IPS-20b (cell line): Measurements from ENCODE around the gene PIGR.
A peak's percentile ranks its signal among the peaks of the same experiment; 100 is the strongest.

ENCODE experiments used
- H3K27ac ChIP-seq: one replicate; pipeline ENCODE4 v1.5.1; 2013; ENCODE audit warnings: low read length
- H3K27me3 ChIP-seq: 2 replicates; pipeline ENCODE4 v1.6.1; 2013; ENCODE audit warnings: mild to moderate bottlenecking, low read length, inconsistent platforms; ENCODE audit not compliant: insufficient read depth
- H3K36me3 ChIP-seq: 2 replicates; pipeline ENCODE4 v1.6.1; 2013; ENCODE audit warnings: low read depth, mild to moderate bottlenecking, inconsistent platforms, low read length, moderate library complexity; ENCODE audit not compliant: insufficient read depth
- H3K4me1 ChIP-seq: 2 replicates; pipeline ENCODE4 v1.6.1; 2013; ENCODE audit warnings: mild to moderate bottlenecking, control low read depth, inconsistent platforms, low read length, moderate library complexity; ENCODE audit not compliant: insufficient read depth
- H3K4me3 ChIP-seq: 2 replicates; pipeline ENCODE4 v1.5.1; 2013; ENCODE audit warnings: mild to moderate bottlenecking, low read length, inconsistent platforms
- H3K9ac ChIP-seq: 2 replicates; pipeline ENCODE4 v1.6.1; 2013; ENCODE audit warnings: low read depth, mild to moderate bottlenecking, inconsistent platforms, low read length, moderate library complexity
- H3K9me3 ChIP-seq: 2 replicates; pipeline ENCODE4 v1.6.1; 2013; ENCODE audit warnings: mild to moderate bottlenecking, low read depth, low read length, inconsistent platforms; ENCODE audit not compliant: insufficient read depth

Gene PIGR

GRCh38 chr1:206915030-206915735 lies 31.1 kb downstream of the PIGR start:
- Histone ChIP-seq H3K4me1 (no peaks in the 10 kb centered on the region), H3K4me3 (no peak overlapping the region), H3K9ac (no peak overlapping the region), H3K9me3 (no peaks in the 10 kb centered on the region), H3K36me3 (no peaks in the 10 kb centered on the region), H3K27ac (no peak overlapping the region), H3K27me3 (peaks cover 26% of the 10 kb centered on the region)

- Histone ChIP-seq H3K9me3 (no peaks in the 10 kb centered on the region), H3K9ac (no peak overlapping the region), H3K36me3 (no peaks in the 10 kb centered on the region), H3K27ac (no peak overlapping the region), H3K4me3 (no peak overlapping the region), H3K27me3 (peaks cover 38% of the 10 kb centered on the region), H3K4me1 (0 out of 2 replicates have a peak, but pooled peaks cover 1% of the 10 kb centered on the region)
These were observed 32.3 kb downstream of the PIGR start for GRCh38 chr1:206913766-206914537.

DNA sequence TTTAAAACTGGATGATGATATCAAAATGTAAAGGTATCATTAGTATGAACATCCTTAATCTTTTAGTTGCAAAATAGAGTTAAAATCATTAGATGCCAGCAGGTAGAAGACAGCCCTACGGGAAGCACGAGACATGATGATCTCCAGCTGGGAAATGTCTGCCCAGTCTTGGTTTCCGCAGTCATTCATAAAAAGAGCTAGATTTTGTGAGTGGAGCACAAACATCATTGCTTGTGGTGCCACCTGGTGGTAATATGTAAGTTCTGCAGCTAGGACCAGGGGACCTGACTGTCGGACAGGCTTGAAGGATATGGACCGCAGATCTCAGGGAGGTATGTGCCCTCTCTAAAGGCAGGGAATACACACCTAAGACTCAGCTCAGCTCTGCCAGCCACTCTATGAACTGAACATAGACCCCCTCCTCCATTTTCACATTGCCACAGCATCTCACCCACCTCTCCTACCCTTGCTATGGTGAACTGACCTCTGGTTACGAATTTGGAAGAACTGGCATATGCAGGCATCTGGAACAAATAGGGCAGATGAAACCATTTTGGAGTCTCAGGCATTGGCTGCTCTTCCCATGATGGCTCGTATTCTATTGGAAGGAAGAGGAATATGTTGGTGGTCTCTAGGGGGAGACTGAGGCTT lies 33.7 kb downstream of the PIGR start:
- Histone ChIP-seq H3K27ac (no peak overlapping the region), H3K4me3 (no peak overlapping the region), H3K36me3 (no peaks in the 10 kb centered on the region), H3K9me3 (no peaks in the 10 kb centered on the region), H3K4me1 (0 out of 2 replicates have a peak, but pooled peaks cover 5% of the 10 kb centered on the region), H3K9ac (no peak overlapping the region), H3K27me3 (peaks cover 52% of the 10 kb centered on the region)

DNA sequence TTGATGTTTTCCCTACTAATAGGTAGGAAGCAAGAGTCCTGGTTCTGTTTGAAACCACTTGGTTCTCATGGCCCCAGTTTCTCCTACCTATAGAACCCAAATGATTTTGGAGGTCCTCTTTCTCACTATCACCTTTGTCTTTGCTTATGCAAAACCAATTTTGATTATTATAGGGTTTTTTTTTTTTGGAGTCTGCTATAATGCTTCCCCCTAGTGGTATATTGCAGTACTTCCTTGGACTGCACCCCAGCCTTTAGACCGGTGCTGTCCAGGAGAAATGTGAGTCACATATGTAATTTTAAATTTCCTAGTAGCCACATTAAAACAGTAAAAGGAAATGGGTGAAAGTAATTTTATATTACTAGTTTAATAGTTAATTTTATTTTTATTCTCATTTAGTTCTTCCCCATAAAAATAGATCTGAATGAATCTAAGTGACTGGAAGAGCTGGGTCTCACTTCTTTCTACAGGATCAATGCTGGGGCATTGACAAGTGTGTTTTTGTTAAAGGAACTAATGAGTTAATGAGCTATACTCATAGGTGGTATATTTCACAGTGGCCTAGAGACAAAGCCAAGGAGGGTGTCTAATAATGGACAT lies 35.1 kb downstream of the PIGR start:
- H3K27me3 ChIP-seq, result peaks cover 56% of the 10 kb centered on the region
- no peaks in the 10 kb centered on the region for H3K36me3 ChIP-seq
- no peak overlapping the region for H3K4me3 ChIP-seq
- H3K9ac ChIP-seq, result no peak overlapping the region
- H3K4me1 ChIP-seq, result 0 out of 2 replicates have a peak, but pooled peaks cover 5% of the 10 kb centered on the region
- H3K27ac ChIP-seq, result no peak overlapping the region
- no peaks in the 10 kb centered on the region for H3K9me3 ChIP-seq

- Histone ChIP-seq H3K27me3 (peaks cover 54% of the 10 kb centered on the region), H3K36me3 (no peaks in the 10 kb centered on the region), H3K4me3 (peak overlapping the region; percentile 65), H3K9ac (peak overlapping the region; percentile 0; the same call in 1 of the 2 replicates), H3K9me3 (no peaks in the 10 kb centered on the region), H3K27ac (no peak overlapping the region), H3K4me1 (0 out of 2 replicates have a peak, but pooled peaks cover 5% of the 10 kb centered on the region)
These were observed 36.4 kb downstream of the PIGR start for GRCh38 chr1:206909883-206910318.

- peak overlapping the region; percentile 65 for H3K4me3 ChIP-seq
- 0 out of 2 replicates have a peak, but pooled peaks cover 5% of the 10 kb centered on the region for H3K4me1 ChIP-seq
- H3K9ac ChIP-seq, result peak overlapping the region; percentile 36; the same call in 1 of the 2 replicates
- H3K27me3 ChIP-seq, result peaks cover 54% of the 10 kb centered on the region
- H3K36me3 ChIP-seq, result no peaks in the 10 kb centered on the region
- H3K9me3 ChIP-seq, result no peaks in the 10 kb centered on the region
- H3K27ac ChIP-seq, result no peak overlapping the region
These were observed 36.9 kb downstream of the PIGR start for GRCh38 chr1:206909161-206909882.

- no peak overlapping the region for H3K9ac ChIP-seq
- H3K9me3 ChIP-seq, result no peaks in the 10 kb centered on the region
- 0 out of 2 replicates have a peak, but pooled peaks cover 5% of the 10 kb centered on the region for H3K4me1 ChIP-seq
- H3K27me3 ChIP-seq, result peaks cover 49% of the 10 kb centered on the region
- no peak overlapping the region for H3K4me3 ChIP-seq
- no peak overlapping the region for H3K27ac ChIP-seq
- no peaks in the 10 kb centered on the region for H3K36me3 ChIP-seq
These were observed 38.2 kb downstream of the PIGR start for GRCh38 chr1:206908038-206908437.

DNA sequence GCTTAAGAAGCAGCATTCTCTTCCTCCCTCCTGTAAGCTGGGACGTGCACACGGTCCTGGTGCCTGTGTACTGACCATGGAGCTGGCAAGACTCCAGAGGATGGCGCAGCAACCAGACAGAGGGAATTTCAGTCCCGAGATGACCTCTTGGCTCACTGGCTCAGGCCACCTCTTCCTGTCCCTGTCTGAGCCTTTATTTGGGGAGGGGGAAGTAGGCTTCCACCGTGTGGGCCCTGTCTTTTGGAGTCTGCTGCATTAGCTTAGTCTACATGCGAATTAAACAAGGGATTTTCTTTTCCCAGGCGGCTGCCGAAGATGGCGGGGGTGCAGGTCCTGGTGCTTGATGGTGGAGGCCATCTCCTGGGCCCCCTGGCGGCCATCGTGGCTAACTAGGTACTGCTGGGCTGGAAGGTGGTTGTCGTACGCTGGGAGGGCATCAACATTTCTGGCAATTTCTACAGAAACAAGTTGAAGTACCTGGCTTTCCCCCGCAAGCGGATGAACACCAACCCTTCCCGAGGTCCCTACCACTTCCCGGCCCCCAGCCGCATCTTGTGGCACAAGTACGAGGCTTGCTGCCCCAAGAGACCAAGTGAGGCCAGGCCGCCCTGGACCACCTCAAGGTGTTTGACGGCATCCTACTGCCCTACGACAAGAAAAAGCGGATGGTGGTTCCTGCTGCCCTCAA lies 38.8 kb downstream of the PIGR start:
- Histone ChIP-seq H3K27me3 (peaks cover 44% of the 10 kb centered on the region), H3K36me3 (no peaks in the 10 kb centered on the region), H3K4me3 (no peak overlapping the region), H3K4me1 (0 out of 2 replicates have a peak, but pooled peaks cover 5% of the 10 kb centered on the region), H3K27ac (no peak overlapping the region), H3K9ac (no peak overlapping the region), H3K9me3 (no peaks in the 10 kb centered on the region)

- Histone ChIP-seq H3K27me3 (peaks cover 35% of the 10 kb centered on the region), H3K4me3 (no peak overlapping the region), H3K27ac (no peak overlapping the region), H3K9me3 (no peaks in the 10 kb centered on the region), H3K36me3 (no peaks in the 10 kb centered on the region), H3K9ac (no peak overlapping the region), H3K4me1 (0 out of 2 replicates have a peak, but pooled peaks cover 5% of the 10 kb centered on the region)
These were observed 40.7 kb downstream of the PIGR start for GRCh38 chr1:206905295-206906164.
